ENCODE measurements around the gene TTF1. TPM values are rescaled to one million over a fixed set of nuclear protein-coding genes. Genes with fewer than 3 reads are reported as not detected.

TTF1 gene
- total and polyA plus RNA-seq, 10 of the 15 experiments (the other 5 are each of a cell fraction or from before 2014, with no cell fraction given) = 11.3 to 25.5 (median 16.0) TPM

DNA sequence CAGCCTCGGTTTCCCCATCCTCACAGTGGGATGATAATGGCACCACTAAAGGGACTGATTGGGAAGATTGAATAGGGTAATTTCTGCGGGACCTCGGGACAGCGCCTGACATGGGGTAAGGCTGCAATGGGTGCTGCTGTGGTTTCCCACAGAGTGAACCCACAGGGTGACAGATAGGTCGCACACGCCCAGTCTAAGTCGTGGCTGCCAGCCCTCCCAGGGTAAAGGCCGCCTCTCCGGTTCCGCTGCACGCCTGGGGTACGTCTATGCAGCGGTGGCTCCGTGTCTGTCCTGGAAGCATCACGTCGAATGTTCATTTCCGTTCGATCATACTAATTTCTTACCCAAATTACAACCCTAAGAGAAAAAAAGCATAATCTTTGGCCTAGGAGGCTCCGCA lies 4.0 kb upstream of the TTF1 start:
- ChIA-PET SMC1A (ENCODE audit: uncharacterized antibody, unreplicated experiment) (interaction anchor here (1.0 kb wide), 1 partner anchor 60 kb away, joined by 4 read pairs; no protein-coding TSS in a partner anchor), RAD21 (ENCODE audit: unreplicated experiment) (interaction anchor here (0.6 to 0.7 kb wide), 2 partner anchors 98 to 910 kb away, joined by 3 read pairs; no protein-coding TSS in a partner anchor), CTCF (no interaction called here), POLR2A (interaction anchor here (0.6 kb wide), 1 partner anchor 11 kb away, joined by 6 read pairs; no protein-coding TSS in a partner anchor)
- Histone ChIP-seq H4K20me1 (ENCODE audit: control insufficient read depth, insufficient read depth) (no peaks in the 10 kb centered on the region), H3K9ac (ENCODE audit: control insufficient read depth, insufficient read depth, low read length) (no peak overlapping the region), H3K4me2 (ENCODE audit: control insufficient read depth, insufficient read depth) (peak overlapping the region; percentile 80), H3K27me3 (replicated peaks in 1 of 2; ENCODE audit: control insufficient read depth in 2 of 2, insufficient read depth in 2 of 2, low read length in 1 of 2) (peaks cover 0 to 21% of the 10 kb centered on the region in 2 experiments; a peak in 2 of 4 replicates), H3K79me2 (ENCODE audit: control insufficient read depth, insufficient read depth, low read length) (peaks cover 7% of the 10 kb centered on the region), H2AFZ (ENCODE audit: control insufficient read depth, low read depth, low read length) (peak overlapping the region; percentile 24), H3K4me1 (ENCODE audit: control insufficient read depth, insufficient read depth, low read length) (peaks cover 12% of the 10 kb centered on the region), H3K4me3 (peak overlapping the region; percentile 29; the same call in 1 of the 2 replicates), H3K9me3 (replicated peaks; ENCODE audit: control insufficient read depth, insufficient read depth, low read length) (no peaks in the 10 kb centered on the region), H3K36me3 (ENCODE audit: control insufficient read depth in 2 of 2, insufficient read depth in 2 of 2, low read length in 1 of 2) (no peaks in the 10 kb centered on the region), H3K27ac (ENCODE audit: control insufficient read depth, insufficient read depth) (no peak overlapping the region)
- in situ Hi-C loops (cut with MboI) (loop anchor here (5.0 kb wide), 1 partner anchor 167 kb away; no protein-coding TSS in a partner anchor), intact Hi-C loops (cut with micrococcal nuclease; ENCODE audit: unreplicated experiment) (loop anchor here (1.0 to 10.0 kb wide), 4 partner anchors 97 to 390 kb away; no protein-coding TSS in a partner anchor)
- DNase-seq (ENCODE audit: low read depth, low spot score) (no peak), FAIRE-seq (no peak), ATAC-seq (no peak)
- no TSS peak for BruUV-seq (replicated peaks)
- WGBS (ENCODE audit: insufficient coverage, insufficient replicate concordance, low lambda C conversion rate, missing lambda C conversion rate) = 8% methylated on average over 19 of the region's 19 CpGs
- TF ChIP-seq SMC3 (IDR thresholded peaks at IDR 0.05; ENCODE audit: borderline replicate concordance, low read length) (no peak), GABPA (IDR thresholded peaks at IDR 0.05; ENCODE audit: low read depth) (no peak), TARDBP (IDR thresholded peaks at IDR 0.05; ENCODE audit: borderline replicate concordance) (no peak), SUZ12 (IDR thresholded peaks at IDR 0.05; ENCODE audit: unreplicated experiment) (no peak), CBX5 (IDR thresholded peaks at IDR 0.05; ENCODE audit: low read depth) (no peak), ZNF274 (IDR thresholded peaks at IDR 0.05; ENCODE audit: insufficient read depth, insufficient read length) (no peak)
- TF ChIP-seq, protein P1, sequence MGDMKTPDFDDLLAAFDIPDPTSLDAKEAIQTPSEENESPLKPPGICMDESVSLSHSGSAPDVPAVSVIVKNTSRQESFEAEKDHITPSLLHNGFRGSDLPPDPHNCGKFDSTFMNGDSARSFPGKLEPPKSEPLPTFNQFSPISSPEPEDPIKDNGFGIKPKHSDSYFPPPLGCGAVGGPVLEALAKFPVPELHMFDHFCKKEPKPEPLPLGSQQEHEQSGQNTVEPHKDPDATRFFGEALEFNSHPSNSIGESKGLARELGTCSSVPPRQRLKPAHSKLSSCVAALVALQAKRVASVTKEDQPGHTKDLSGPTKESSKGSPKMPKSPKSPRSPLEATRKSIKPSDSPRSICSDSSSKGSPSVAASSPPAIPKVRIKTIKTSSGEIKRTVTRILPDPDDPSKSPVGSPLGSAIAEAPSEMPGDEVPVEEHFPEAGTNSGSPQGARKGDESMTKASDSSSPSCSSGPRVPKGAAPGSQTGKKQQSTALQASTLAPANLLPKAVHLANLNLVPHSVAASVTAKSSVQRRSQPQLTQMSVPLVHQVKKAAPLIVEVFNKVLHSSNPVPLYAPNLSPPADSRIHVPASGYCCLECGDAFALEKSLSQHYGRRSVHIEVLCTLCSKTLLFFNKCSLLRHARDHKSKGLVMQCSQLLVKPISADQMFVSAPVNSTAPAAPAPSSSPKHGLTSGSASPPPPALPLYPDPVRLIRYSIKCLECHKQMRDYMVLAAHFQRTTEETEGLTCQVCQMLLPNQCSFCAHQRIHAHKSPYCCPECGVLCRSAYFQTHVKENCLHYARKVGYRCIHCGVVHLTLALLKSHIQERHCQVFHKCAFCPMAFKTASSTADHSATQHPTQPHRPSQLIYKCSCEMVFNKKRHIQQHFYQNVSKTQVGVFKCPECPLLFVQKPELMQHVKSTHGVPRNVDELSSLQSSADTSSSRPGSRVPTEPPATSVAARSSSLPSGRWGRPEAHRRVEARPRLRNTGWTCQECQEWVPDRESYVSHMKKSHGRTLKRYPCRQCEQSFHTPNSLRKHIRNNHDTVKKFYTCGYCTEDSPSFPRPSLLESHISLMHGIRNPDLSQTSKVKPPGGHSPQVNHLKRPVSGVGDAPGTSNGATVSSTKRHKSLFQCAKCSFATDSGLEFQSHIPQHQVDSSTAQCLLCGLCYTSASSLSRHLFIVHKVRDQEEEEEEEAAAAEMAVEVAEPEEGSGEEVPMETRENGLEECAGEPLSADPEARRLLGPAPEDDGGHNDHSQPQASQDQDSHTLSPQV (IDR thresholded peaks at IDR 0.05) = no peak
- TF ChIP-seq, protein P2, sequence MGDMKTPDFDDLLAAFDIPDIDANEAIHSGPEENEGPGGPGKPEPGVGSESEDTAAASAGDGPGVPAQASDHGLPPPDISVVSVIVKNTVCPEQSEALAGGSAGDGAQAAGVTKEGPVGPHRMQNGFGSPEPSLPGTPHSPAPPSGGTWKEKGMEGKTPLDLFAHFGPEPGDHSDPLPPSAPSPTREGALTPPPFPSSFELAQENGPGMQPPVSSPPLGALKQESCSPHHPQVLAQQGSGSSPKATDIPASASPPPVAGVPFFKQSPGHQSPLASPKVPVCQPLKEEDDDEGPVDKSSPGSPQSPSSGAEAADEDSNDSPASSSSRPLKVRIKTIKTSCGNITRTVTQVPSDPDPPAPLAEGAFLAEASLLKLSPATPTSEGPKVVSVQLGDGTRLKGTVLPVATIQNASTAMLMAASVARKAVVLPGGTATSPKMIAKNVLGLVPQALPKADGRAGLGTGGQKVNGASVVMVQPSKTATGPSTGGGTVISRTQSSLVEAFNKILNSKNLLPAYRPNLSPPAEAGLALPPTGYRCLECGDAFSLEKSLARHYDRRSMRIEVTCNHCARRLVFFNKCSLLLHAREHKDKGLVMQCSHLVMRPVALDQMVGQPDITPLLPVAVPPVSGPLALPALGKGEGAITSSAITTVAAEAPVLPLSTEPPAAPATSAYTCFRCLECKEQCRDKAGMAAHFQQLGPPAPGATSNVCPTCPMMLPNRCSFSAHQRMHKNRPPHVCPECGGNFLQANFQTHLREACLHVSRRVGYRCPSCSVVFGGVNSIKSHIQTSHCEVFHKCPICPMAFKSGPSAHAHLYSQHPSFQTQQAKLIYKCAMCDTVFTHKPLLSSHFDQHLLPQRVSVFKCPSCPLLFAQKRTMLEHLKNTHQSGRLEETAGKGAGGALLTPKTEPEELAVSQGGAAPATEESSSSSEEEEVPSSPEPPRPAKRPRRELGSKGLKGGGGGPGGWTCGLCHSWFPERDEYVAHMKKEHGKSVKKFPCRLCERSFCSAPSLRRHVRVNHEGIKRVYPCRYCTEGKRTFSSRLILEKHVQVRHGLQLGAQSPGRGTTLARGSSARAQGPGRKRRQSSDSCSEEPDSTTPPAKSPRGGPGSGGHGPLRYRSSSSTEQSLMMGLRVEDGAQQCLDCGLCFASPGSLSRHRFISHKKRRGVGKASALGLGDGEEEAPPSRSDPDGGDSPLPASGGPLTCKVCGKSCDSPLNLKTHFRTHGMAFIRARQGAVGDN (IDR thresholded peaks at IDR 0.05) = no peak
- TF ChIP-seq, protein P3, sequence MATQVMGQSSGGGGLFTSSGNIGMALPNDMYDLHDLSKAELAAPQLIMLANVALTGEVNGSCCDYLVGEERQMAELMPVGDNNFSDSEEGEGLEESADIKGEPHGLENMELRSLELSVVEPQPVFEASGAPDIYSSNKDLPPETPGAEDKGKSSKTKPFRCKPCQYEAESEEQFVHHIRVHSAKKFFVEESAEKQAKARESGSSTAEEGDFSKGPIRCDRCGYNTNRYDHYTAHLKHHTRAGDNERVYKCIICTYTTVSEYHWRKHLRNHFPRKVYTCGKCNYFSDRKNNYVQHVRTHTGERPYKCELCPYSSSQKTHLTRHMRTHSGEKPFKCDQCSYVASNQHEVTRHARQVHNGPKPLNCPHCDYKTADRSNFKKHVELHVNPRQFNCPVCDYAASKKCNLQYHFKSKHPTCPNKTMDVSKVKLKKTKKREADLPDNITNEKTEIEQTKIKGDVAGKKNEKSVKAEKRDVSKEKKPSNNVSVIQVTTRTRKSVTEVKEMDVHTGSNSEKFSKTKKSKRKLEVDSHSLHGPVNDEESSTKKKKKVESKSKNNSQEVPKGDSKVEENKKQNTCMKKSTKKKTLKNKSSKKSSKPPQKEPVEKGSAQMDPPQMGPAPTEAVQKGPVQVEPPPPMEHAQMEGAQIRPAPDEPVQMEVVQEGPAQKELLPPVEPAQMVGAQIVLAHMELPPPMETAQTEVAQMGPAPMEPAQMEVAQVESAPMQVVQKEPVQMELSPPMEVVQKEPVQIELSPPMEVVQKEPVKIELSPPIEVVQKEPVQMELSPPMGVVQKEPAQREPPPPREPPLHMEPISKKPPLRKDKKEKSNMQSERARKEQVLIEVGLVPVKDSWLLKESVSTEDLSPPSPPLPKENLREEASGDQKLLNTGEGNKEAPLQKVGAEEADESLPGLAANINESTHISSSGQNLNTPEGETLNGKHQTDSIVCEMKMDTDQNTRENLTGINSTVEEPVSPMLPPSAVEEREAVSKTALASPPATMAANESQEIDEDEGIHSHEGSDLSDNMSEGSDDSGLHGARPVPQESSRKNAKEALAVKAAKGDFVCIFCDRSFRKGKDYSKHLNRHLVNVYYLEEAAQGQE (IDR thresholded peaks at IDR 0.05; ENCODE audit: low read depth, low read length) = no peak
- TF ChIP-seq, protein P4, sequence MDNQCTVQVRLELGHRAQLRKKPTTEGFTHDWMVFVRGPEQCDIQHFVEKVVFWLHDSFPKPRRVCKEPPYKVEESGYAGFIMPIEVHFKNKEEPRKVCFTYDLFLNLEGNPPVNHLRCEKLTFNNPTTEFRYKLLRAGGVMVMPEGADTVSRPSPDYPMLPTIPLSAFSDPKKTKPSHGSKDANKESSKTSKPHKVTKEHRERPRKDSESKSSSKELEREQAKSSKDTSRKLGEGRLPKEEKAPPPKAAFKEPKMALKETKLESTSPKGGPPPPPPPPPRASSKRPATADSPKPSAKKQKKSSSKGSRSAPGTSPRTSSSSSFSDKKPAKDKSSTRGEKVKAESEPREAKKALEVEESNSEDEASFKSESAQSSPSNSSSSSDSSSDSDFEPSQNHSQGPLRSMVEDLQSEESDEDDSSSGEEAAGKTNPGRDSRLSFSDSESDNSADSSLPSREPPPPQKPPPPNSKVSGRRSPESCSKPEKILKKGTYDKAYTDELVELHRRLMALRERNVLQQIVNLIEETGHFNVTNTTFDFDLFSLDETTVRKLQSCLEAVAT (IDR thresholded peaks at IDR 0.05) = no peak

Data from GM12878 (cell line).